Skeletal muscle cell (primary cell): ENCODE results near the gene SLC2A8.

Experiments used
- DNase-seq: peaks from one replicate; pipeline ENCODE4 v3.0.0-alpha.2; 2010; ENCODE audit warnings: low read depth
- H3K4me3 ChIP-seq: 2 replicates; pipeline ENCODE4 v1.5.1; 2011; ENCODE audit warnings: low read depth, mild to moderate bottlenecking, control low read depth, low read length, moderate library complexity

Gene SLC2A8

GRCh38 chr9:127450830-127451607 is 54.0 kb downstream of the SLC2A8 start, which contains the start of the genes LRSAM1 and RPL12:
Gene LRSAM1 (plus strand): TSS chr9:127451510. CDS start chr9:127454528, 3,018 bp downstream.
Gene RPL12 (minus strand): TSS chr9:127451406. CDS start chr9:127451317, 89 bp downstream.
- H3K4me3 ChIP-seq: peak within 1 kb of the TSS; percentile 92
- peak; percentile 79 for DNase-seq

DNA sequence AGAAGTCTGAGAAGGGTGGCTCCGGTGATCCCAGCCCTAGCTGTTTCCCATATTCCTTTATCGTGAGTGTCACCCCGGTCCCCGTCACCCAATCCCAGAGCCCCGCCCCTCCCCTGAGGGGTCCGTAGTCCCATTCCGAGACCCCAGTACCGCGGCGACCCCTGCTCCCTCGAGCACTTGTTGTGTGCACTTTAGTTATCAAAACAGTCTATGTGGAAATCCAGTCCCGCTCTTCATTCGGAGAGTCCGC is 54.6 kb downstream of the SLC2A8 start:
- DNase-seq: no peak
- H3K4me3 ChIP-seq: peak overlapping the region; percentile 92

DNA sequence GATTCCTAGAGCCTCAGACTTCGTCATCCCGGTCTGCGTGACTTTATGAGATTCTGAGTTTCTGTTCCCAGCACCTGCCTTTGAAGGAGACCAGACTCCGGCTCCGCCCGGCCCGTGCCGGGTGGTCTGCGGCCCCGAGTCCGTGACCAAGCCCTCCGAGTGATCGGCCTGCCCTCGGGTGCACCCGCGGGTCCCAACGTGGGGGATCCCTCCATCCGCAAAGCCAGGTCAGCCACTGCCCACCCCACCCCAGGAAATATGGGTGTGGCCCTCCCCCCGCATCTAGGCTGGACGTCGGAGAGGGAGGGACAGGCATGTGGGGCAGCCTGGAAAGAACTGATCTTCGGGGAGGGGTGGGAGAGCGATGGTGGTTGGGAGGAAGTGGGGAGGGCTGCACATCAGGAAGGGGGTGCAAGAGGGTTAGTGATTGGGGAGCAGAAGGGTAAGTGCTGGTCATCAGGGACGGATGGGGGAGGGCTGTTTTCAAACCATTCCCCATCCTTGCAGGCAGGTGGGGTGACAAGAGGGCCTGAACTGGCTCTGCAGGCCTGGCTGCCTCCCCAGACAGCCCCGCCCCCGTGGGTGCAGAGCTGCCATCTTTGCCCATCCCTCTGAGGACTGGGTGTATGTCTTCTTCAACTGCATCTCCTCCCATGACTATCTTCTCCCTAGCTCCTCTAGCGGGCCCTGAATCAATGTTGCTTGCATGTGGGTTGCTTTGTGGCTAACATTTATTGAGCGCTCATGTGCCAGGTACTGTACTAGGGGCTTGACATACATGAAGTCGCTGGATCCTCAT is 55.1 kb downstream of the SLC2A8 start:
- DNase-seq: no peak
- peak overlapping the region; percentile 92 for H3K4me3 ChIP-seq

DNA sequence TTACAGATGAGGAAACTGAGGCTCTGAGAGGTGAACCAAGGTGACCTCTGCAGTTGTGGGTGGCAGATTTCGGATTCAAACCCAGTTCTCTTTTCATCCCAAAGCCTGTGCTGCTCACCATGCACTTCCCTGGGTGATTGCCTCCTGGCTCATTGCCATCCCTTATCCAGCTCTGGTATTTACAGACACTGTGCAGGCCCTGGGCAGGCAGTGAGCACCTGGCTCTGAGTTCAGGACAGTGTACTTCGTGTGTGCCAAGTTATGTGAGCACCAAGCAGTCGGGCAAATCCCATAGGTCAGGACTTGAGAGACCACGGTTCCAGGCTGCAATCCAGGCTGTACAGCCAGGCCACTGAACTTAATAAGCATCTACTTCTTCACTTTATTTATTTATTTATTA is 55.7 kb downstream of the SLC2A8 start:
- H3K4me3 ChIP-seq: peak overlapping the region; percentile 92
- DNase-seq: no peak

- H3K4me3 ChIP-seq: no peak overlapping the region
- no peak for DNase-seq
These were observed 58.5 kb downstream of the SLC2A8 start for GRCh38 chr9:127455324-127455992.

DNA sequence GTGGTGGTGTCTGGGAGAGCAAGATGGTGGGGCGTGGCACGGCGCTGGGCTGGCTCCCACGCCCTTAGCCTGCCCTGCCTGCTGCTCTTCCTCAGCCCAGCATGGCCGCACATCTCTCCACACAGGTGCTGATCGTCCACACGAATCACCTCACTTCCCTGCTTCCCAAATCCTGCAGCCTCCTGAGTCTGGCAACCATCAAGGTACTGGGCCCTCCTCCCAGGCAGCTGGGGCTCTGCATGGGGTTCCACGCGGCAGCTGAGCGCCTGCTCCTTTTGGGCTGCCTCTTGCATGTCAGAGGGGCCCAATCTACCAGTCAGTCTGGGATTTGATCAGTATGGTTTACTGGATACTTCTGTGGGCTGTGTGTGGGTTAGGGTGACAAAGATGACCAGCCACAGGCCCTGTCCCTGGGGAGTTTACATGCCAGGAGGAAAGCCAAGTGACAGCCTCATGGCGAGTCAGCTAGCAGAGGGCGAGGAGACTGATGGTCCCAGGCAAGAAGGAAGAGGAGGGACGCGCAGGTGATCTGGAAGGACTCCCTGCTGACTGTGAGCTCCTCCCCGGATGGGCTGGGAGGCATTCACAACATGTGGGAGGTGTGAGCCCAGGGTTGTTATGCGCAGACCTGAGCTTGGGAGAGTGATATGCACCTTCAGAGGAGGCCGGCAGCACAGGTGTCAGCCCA is 60.4 kb downstream of the SLC2A8 start:
- DNase-seq: no peak
- H3K4me3 ChIP-seq: no peak overlapping the region
